SK-N-SH (cell line): Measurements from ENCODE around the gene CCR6.

Experiments used
- CTCF ChIP-seq: fragments of 200-600 bp; sonication (generic); IDR thresholded peaks from 2 replicates; pipeline ENCODE4 v1.6.1; 2017; ENCODE audit warnings: antibody characterized with exemption, mild to moderate bottlenecking, moderate library complexity
- EP300 ChIP-seq, 2 experiments: IDR thresholded peaks; 2 replicates each; pipeline versions ENCODE4 v1.4.0 to v1.6.1; 2012; ENCODE audit warnings: borderline replicate concordance in 1 of 2, low read depth in 1 of 2, low read length in 1 of 2
- EZH2phosphoT487 ChIP-seq: fragments of 200-600 bp; sonication (generic); IDR thresholded peaks from 2 replicates; pipeline ENCODE4 v1.6.1; 2017; ENCODE audit warnings: low read depth, mixed run types, mild to moderate bottlenecking, antibody characterized with exemption, moderate library complexity, borderline replicate concordance
- YY1 ChIP-seq: IDR thresholded peaks from 2 replicates; pipeline ENCODE4 v1.4.0; 2012; ENCODE audit warnings: low read depth, mild to moderate bottlenecking
- TF ChIP-seq, protein P1 (sequence below): IDR thresholded peaks from 2 replicates; pipeline ENCODE4 v1.4.0; 2012; ENCODE audit warnings: low read depth
- TF ChIP-seq, protein P2 (sequence below): IDR thresholded peaks from 2 replicates; pipeline ENCODE4 v1.4.0; 2012; ENCODE audit warnings: low read depth, borderline replicate concordance

DNA sequence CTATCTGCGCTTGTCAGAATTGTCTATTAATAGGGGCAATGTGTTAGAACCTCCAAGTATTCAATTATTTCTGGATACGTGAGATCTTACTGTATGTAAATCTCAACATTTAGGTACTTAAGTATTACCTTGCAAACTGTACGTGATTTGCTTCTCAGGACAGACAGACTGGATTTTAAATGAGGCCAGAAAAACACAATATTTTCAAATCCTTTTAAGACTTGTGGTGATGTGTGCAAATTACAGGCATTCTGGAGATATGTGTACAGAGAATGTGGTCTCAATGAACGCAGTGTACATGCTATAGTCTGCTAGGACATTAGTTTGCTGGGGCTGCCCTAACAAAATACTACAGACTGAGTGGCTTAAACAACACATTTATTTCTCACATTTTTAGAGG, 16.9 kb downstream of the CCR6 start:
- TF ChIP-seq EP300 (IDR thresholded peaks at IDR 0.05; ENCODE audit: borderline replicate concordance in 1 of 2, low read depth in 1 of 2, low read length in 1 of 2) (no peak), CTCF (no peak), YY1 (no peak), EZH2phosphoT487 (no peak)
- TF ChIP-seq, protein P1, sequence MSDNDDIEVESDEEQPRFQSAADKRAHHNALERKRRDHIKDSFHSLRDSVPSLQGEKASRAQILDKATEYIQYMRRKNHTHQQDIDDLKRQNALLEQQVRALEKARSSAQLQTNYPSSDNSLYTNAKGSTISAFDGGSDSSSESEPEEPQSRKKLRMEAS: no peak
- TF ChIP-seq, protein P2, sequence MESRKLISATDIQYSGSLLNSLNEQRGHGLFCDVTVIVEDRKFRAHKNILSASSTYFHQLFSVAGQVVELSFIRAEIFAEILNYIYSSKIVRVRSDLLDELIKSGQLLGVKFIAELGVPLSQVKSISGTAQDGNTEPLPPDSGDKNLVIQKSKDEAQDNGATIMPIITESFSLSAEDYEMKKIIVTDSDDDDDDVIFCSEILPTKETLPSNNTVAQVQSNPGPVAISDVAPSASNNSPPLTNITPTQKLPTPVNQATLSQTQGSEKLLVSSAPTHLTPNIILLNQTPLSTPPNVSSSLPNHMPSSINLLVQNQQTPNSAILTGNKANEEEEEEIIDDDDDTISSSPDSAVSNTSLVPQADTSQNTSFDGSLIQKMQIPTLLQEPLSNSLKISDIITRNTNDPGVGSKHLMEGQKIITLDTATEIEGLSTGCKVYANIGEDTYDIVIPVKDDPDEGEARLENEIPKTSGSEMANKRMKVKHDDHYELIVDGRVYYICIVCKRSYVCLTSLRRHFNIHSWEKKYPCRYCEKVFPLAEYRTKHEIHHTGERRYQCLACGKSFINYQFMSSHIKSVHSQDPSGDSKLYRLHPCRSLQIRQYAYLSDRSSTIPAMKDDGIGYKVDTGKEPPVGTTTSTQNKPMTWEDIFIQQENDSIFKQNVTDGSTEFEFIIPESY: no peak
